K562 (cell line): ENCODE measurements around the gene PDHX. TPM values are rescaled to one million over a fixed set of nuclear protein-coding genes. Genes with fewer than 3 reads are reported as not detected.

Source experiments
- ATAC-seq: fragments of 200-7000 bp; cut with Tn5 transposase; 3 replicates; pipeline ENCODE4 v1.9.1; 2020; ENCODE audit warnings: moderate library complexity
- BruUV-seq: library from RNA; stranded (reverse); fragments of 400-500 nt; replicated peaks from 2 replicates; lab custom pipeline; 2021; lab: Mats Ljungman, UMichigan
- CTCF ChIA-PET: fragments of 300-600 bp; formaldehyde crosslinking; extraction: SDS; loops from one replicate; lab custom pipeline; 2021; ENCODE audit warnings: low intra/inter-chr PET ratio; lab: Yijun Ruan, JAX
- POLR2A ChIA-PET: fragments of 300-600, 350-650 bp; sonication (Branson Sonifier 250); formaldehyde crosslinking; extraction: SDS; loops from one replicate; lab custom pipeline; 2021; ENCODE audit warnings: antibody characterized with exemption, inconsistent platforms; lab: Yijun Ruan, JAX
- DNase-seq, 4 experiments: peaks; one replicate each; pipeline versions ENCODE4 v3.0.0 to v3.0.0-alpha.2; 2011 to 2018; ENCODE audit warnings: low spot score in 3 of 4, mixed read lengths in 3 of 4; ENCODE audit errors: extremely low read depth in 1 of 4
- FAIRE-seq: peaks from 2 replicates; lab custom pipeline; 2011; peaks lifted over from hg19 to GRCh38; lab: Jason Lieb, UNC
- H2AFZ ChIP-seq: 2 replicates; pipeline ENCODE4 v1.6.0; 2011; ENCODE audit warnings: low read depth, low read length, control low read depth, inconsistent platforms
- H3K27ac ChIP-seq: fragments of 200-600 bp; 3 replicates; pipeline ENCODE4 v1.8.0; 2011; ENCODE audit warnings: low read depth, mild to moderate bottlenecking, control low read depth, inconsistent platforms, low read length, moderate library complexity, mixed read lengths; ENCODE audit errors: extremely low read depth
- H3K27me3 ChIP-seq, 2 experiments: fragments of 300-600 bp in 1 of 2; 2 replicates in 1 of 2; 3 replicates in 1 of 2; pipeline versions ENCODE4 v1.6.0 to v1.8.0; 2011; ENCODE audit warnings: inconsistent platforms in 2 of 2, low read length in 2 of 2, mild to moderate bottlenecking in 1 of 2, mixed read lengths in 1 of 2, moderate library complexity in 1 of 2; ENCODE audit not compliant: control insufficient read depth in 2 of 2, insufficient read depth in 2 of 2
- H3K36me3 ChIP-seq: fragments of 300-600 bp; 3 replicates; pipeline ENCODE4 v1.8.0; 2011; ENCODE audit warnings: mild to moderate bottlenecking, low read length, inconsistent platforms; ENCODE audit not compliant: control insufficient read depth, insufficient read depth
- H3K4me1 ChIP-seq, 2 experiments: fragments of 200-600 bp in 1 of 2; replicated peaks in 1 of 2; 2 replicates in 1 of 2; 3 replicates in 1 of 2; pipeline versions ENCODE4 v1.5.1 to v1.8.0; 2011; ENCODE audit warnings: inconsistent platforms in 2 of 2, low read length in 2 of 2, mild to moderate bottlenecking in 1 of 2, mixed read lengths in 1 of 2, moderate library complexity in 1 of 2; ENCODE audit not compliant: control insufficient read depth in 2 of 2, insufficient read depth in 2 of 2
- H3K4me2 ChIP-seq: 2 replicates; pipeline ENCODE4 v1.6.1; 2011; ENCODE audit warnings: low read length, control low read depth, inconsistent platforms, mixed read lengths; ENCODE audit not compliant: insufficient read depth
- H3K4me3 ChIP-seq: fragments of 200-600 bp; sonication (generic), shearing (Covaris generic); 2 replicates; pipeline ENCODE4 v1.5.1; 2016; ENCODE audit warnings: control low read depth, inconsistent platforms
- H3K79me2 ChIP-seq: fragments of 200-600 bp; 3 replicates; pipeline ENCODE4 v1.8.0; 2011; ENCODE audit warnings: low read length, inconsistent platforms; ENCODE audit not compliant: control insufficient read depth, insufficient read depth
- H3K9ac ChIP-seq, 2 experiments: 2 replicates each; pipeline versions ENCODE4 v1.6.0 to v1.6.1; 2011; ENCODE audit warnings: low read depth in 2 of 2, low read length in 2 of 2, control low read depth in 1 of 2, inconsistent platforms in 1 of 2, mild to moderate bottlenecking in 1 of 2, mixed read lengths in 1 of 2; ENCODE audit not compliant: insufficient read depth in 1 of 2
- H3K9me1 ChIP-seq: one replicate; pipeline ENCODE4 v1.6.0; 2011; ENCODE audit warnings: inconsistent platforms, mild to moderate bottlenecking, low read length, moderate library complexity; ENCODE audit not compliant: control insufficient read depth, insufficient read depth
- H3K9me3 ChIP-seq: replicated peaks from 2 replicates; pipeline ENCODE4 v1.5.1; 2011; ENCODE audit warnings: low read depth, low read length, inconsistent platforms; ENCODE audit not compliant: control insufficient read depth, insufficient read depth
- H4K20me1 ChIP-seq: replicated peaks from 2 replicates; pipeline ENCODE4 v1.6.1; 2011; ENCODE audit warnings: low read length, inconsistent platforms, mixed read lengths; ENCODE audit not compliant: control insufficient read depth, insufficient read depth
- ARHGAP35 ChIP-seq: fragments of 450-650 bp; IDR thresholded peaks from 2 replicates; pipeline ENCODE4 v1.6.1; 2018; ENCODE audit not compliant: partially characterized antibody
- ARID2 ChIP-seq: fragments of 450-650 bp; IDR thresholded peaks from 2 replicates; pipeline ENCODE4 v1.6.1; 2017; ENCODE audit warnings: antibody characterized with exemption, mild to moderate bottlenecking
- E2F3 ChIP-seq: fragments of 250-450 bp; sonication (Bioruptor Pico); IDR thresholded peaks from 2 replicates; pipeline ENCODE4 v1.4.0; 2020; ENCODE audit warnings: mild to moderate bottlenecking
- GTF2E2 ChIP-seq: fragments of 200-800 bp; sonication (Bioruptor generic); IDR thresholded peaks from 2 replicates; pipeline ENCODE4 v1.6.1; 2016; ENCODE audit warnings: missing genetic modification characterization, missing compliant biosample characterization
- NUFIP1 ChIP-seq: fragments of 450-650 bp; IDR thresholded peaks from 2 replicates; pipeline ENCODE4 v1.6.1; 2018; ENCODE audit not compliant: partially characterized antibody
- PHF21A ChIP-seq: fragments of 450-650 bp; IDR thresholded peaks from 2 replicates; pipeline ENCODE4 v1.6.1; 2017; ENCODE audit warnings: low read depth, borderline replicate concordance
- SPI1 ChIP-seq: IDR thresholded peaks from 2 replicates; pipeline ENCODE4 v1.6.1; 2011; ENCODE audit warnings: low read depth, low read length, control low read depth, borderline replicate concordance
- TAF1 ChIP-seq: IDR thresholded peaks from 2 replicates; pipeline ENCODE4 v1.6.1; 2011; ENCODE audit warnings: mild to moderate bottlenecking, low read length, moderate library complexity; ENCODE audit not compliant: insufficient read depth, control insufficient read depth, severe bottlenecking; ENCODE audit errors: extremely low read depth
- TARDBP ChIP-seq: fragments of 450-650 bp; IDR thresholded peaks from 2 replicates; pipeline ENCODE4 v1.6.1; 2016
- TEAD1 ChIP-seq, 2 experiments: fragments of 450-650 bp in 1 of 2; sonication (generic) in 1 of 2; formaldehyde crosslinking; IDR thresholded peaks; 2 replicates each; pipeline versions ENCODE4 v1.4.0 to v1.8.0; 2020 to 2022; ENCODE audit warnings: mild to moderate bottlenecking in 2 of 2, missing genetic modification reagents in 1 of 2
- ZBTB5 ChIP-seq: fragments of 450-650 bp; IDR thresholded peaks from 2 replicates; pipeline ENCODE4 v1.6.1; 2017; ENCODE audit warnings: antibody characterized with exemption
- ZNF253 ChIP-seq: fragments of 250-450 bp; sonication (Bioruptor Pico); conservative IDR thresholded peaks from 2 replicates; pipeline ENCODE4 v1.6.1; 2021; ENCODE audit warnings: mild to moderate bottlenecking
- ZNF311 ChIP-seq: fragments of 250-450 bp; sonication (Bioruptor Pico); IDR thresholded peaks from 2 replicates; pipeline ENCODE4 v1.4.0; 2020; ENCODE audit warnings: mild to moderate bottlenecking, moderate library complexity
- WGBS: fragments of 100-300 bp; shearing (Covaris generic); methylation state at CpG from one replicate; pipeline ENCODE4 v1.1.6; 2016; ENCODE audit warnings: low coverage, mixed read lengths; ENCODE audit not compliant: insufficient coverage; ENCODE audit errors: missing lambda C conversion rate; 5-methylcytosine and 5-hydroxymethylcytosine counted together
- in situ Hi-C: fragments of 300-500 bp; cut with MboI; formaldehyde crosslinking; loops from 4 replicates; pipeline ENCODE4 v1.15.0; 2018; ENCODE audit warnings: inconsistent platforms, mixed read lengths
- intact Hi-C: fragments of 100-400 bp; cut with micrococcal nuclease; formaldehyde crosslinking; loops from 2 replicates; pipeline ENCODE4 v1.14.2; 2022
- polyA plus RNA-seq, 8 experiments: library from polyadenylated mRNA; depleted of rRNA in 4 of 8; stranded (reverse) in 5 of 8; unstranded in 3 of 8; fragments of >200 nt; fragmentation: Nextera tagmentation in 2 of 8; fragmentation: Illumina TruSeq in 1 of 8; extraction: Ambion mirVana in 2 of 8; extraction: Trizol in 1 of 8; gene quantifications; 2 replicates each; pipeline versions ENCODE4 v1.2.1 to v1.2.3, GENCODE V29; 2011 to 2014; ENCODE audit warnings: inconsistent platforms in 1 of 8, missing spikeins in 1 of 8
- total RNA-seq, 7 experiments: library from RNA; depleted of rRNA in 6 of 7; stranded (reverse); fragments of >200 nt in 6 of 7; fragmentation: Illumina TruSeq in 2 of 7; extraction: Trizol in 2 of 7; gene quantifications; 2 replicates each; pipeline versions ENCODE4 v1.2.1 to v1.2.3, GENCODE V29; 2011 to 2021; ENCODE audit warnings: low replicate concordance in 1 of 7
- TF ChIP-seq, protein P1 (sequence below): fragments of 450-650 bp; IDR thresholded peaks from 2 replicates; pipeline ENCODE4 v1.7.0; 2016; ENCODE audit warnings: borderline replicate concordance
- TF ChIP-seq, protein P2 (sequence below): sonication (generic); formaldehyde crosslinking; IDR thresholded peaks from 2 replicates; pipeline ENCODE4 v1.4.0; 2020; ENCODE audit warnings: mild to moderate bottlenecking, missing genetic modification reagents

Gene PDHX
- total and polyA plus RNA-seq, 9 of the 15 experiments (the other 6 are each of a cell fraction or from before 2014, with no cell fraction given) = 20.8 to 43.5 (median 31.2) TPM

GRCh38 chr11:34887260-34887659 lies 29.2 kb upstream of the PDHX start:
- Histone ChIP-seq H3K4me2 (no peak overlapping the region), H3K9me3 (no peaks in the 10 kb centered on the region), H3K79me2 (no peaks in the 10 kb centered on the region), H4K20me1 (no peaks in the 10 kb centered on the region; the same call in 1 of the 2 replicates), H3K36me3 (peaks cover 52% of the 10 kb centered on the region), H3K4me3 (no peak overlapping the region), H3K9me1 (no peaks in the 10 kb centered on the region), H2AFZ (no peak overlapping the region), H3K9ac (no peak overlapping the region), H3K27ac (no peak overlapping the region), H3K4me1 (no peaks in the 10 kb centered on the region), H3K27me3 (no peaks in the 10 kb centered on the region)
- CTCF ChIA-PET = interaction anchor here (0.6 to 0.9 kb wide), 2 partner anchors 87 to 301 kb away, joined by 3 read pairs; no protein-coding TSS in a partner anchor
- TF ChIP-seq, protein P1, sequence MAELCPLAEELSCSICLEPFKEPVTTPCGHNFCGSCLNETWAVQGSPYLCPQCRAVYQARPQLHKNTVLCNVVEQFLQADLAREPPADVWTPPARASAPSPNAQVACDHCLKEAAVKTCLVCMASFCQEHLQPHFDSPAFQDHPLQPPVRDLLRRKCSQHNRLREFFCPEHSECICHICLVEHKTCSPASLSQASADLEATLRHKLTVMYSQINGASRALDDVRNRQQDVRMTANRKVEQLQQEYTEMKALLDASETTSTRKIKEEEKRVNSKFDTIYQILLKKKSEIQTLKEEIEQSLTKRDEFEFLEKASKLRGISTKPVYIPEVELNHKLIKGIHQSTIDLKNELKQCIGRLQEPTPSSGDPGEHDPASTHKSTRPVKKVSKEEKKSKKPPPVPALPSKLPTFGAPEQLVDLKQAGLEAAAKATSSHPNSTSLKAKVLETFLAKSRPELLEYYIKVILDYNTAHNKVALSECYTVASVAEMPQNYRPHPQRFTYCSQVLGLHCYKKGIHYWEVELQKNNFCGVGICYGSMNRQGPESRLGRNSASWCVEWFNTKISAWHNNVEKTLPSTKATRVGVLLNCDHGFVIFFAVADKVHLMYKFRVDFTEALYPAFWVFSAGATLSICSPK = no peak
- TF ChIP-seq TAF1 (no peak), PHF21A (no peak), TARDBP (no peak), GTF2E2 (tag) (no peak), ZBTB5 (no peak), E2F3 (CRISPR knock-in tag) (no peak), ARID2 (no peak), TEAD1 (CRISPR knock-in tag; IDR thresholded peaks at IDR 0.05) (no peak), NUFIP1 (no peak), SPI1 (no peak), ZNF311 (CRISPR knock-in tag) (no peak), ZNF253 (CRISPR knock-in tag) (no peak), ARHGAP35 (no peak)
- TF ChIP-seq, protein P2, sequence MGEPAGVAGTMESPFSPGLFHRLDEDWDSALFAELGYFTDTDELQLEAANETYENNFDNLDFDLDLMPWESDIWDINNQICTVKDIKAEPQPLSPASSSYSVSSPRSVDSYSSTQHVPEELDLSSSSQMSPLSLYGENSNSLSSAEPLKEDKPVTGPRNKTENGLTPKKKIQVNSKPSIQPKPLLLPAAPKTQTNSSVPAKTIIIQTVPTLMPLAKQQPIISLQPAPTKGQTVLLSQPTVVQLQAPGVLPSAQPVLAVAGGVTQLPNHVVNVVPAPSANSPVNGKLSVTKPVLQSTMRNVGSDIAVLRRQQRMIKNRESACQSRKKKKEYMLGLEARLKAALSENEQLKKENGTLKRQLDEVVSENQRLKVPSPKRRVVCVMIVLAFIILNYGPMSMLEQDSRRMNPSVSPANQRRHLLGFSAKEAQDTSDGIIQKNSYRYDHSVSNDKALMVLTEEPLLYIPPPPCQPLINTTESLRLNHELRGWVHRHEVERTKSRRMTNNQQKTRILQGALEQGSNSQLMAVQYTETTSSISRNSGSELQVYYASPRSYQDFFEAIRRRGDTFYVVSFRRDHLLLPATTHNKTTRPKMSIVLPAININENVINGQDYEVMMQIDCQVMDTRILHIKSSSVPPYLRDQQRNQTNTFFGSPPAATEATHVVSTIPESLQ = no peak
- WGBS = 85% methylated on average over 1 of the region's 1 CpG
- POLR2A ChIA-PET = no interaction called here
- no peak for ATAC-seq
- intact Hi-C loops = no loop called here
- FAIRE-seq = no peak
- in situ Hi-C loops = no loop called here
- DNase-seq = no peak
- BruUV-seq = no TSS peak
